NB4 (cell line): Measurements from ENCODE around the gene GCAT.
A peak's percentile ranks its signal among the peaks of the same experiment; 100 is the strongest.

ENCODE experiments used
- DNase-seq: peaks from one replicate; pipeline ENCODE4 v3.0.0; 2010; ENCODE audit warnings: low read depth
- H3K4me3 ChIP-seq: one replicate; pipeline ENCODE4 v1.5.1; 2011; ENCODE audit warnings: mild to moderate bottlenecking, low read depth, low read length, moderate library complexity
- CTCF ChIP-seq: IDR thresholded peaks from one replicate; pipeline ENCODE4 v1.5.1; 2012; ENCODE audit warnings: low read depth, low read length
- MAX ChIP-seq: IDR thresholded peaks from 2 replicates; pipeline ENCODE4 v1.6.1; 2011; ENCODE audit warnings: low read depth, low read length
- MYC ChIP-seq: IDR thresholded peaks from 2 replicates; pipeline ENCODE4 v1.6.1; 2011; ENCODE audit warnings: low read depth, low read length
- POLR2A ChIP-seq: IDR thresholded peaks from 2 replicates; pipeline ENCODE4 v1.6.1; 2011; ENCODE audit warnings: mild to moderate bottlenecking; ENCODE audit not compliant: insufficient read length; ENCODE audit errors: extremely low read depth

Gene GCAT

GRCh38 chr22:37801946-37802309 lies 5.8 kb upstream of the GCAT start:
- DNase-seq, result no peak
- H3K4me3 ChIP-seq, result peak overlapping the region; percentile 25

GRCh38 chr22:37802310-37803194 lies 5.2 kb upstream of the GCAT start:
- TF ChIP-seq MYC (no peak), CTCF (peak; percentile 7), MAX (no peak)
- peak overlapping the region; percentile 48 for H3K4me3 ChIP-seq
- DNase-seq, result peak; percentile 76

More at GRCh38 chr22:37801946-37802309, 5.8 kb upstream of the GCAT start:
- no peak for TF ChIP-seq MAX
- no peak for TF ChIP-seq POLR2A
- no peak for TF ChIP-seq CTCF
- TF ChIP-seq MYC, result no peak

GRCh38 chr22:37803195-37803638 lies 4.5 kb upstream of the GCAT start:
- TF ChIP-seq MYC (no peak), POLR2A (no peak), CTCF (no peak), MAX (no peak)
- DNase-seq, result no peak

GRCh38 chr22:37803639-37804351 lies 3.9 kb upstream of the GCAT start:
- H3K4me3 ChIP-seq, result no peak overlapping the region
- no peak for DNase-seq
- no peak for TF ChIP-seq CTCF
- no peak for TF ChIP-seq POLR2A
- TF ChIP-seq MAX, result no peak
- no peak for TF ChIP-seq MYC

More at GRCh38 chr22:37803195-37803638, 4.5 kb upstream of the GCAT start:
- H3K4me3 ChIP-seq, result no peak overlapping the region

- no peak for DNase-seq
- H3K4me3 ChIP-seq, result no peak overlapping the region
- TF ChIP-seq POLR2A (no peak), MYC (no peak), MAX (no peak)
Measured at GRCh38 chr22:37804352-37804880, 3.3 kb upstream of the GCAT start.
